HL-60 (cell line): Measurements from ENCODE around the gene MYL7.

Experiments used
- DNase-seq, 2 experiments: peaks; one replicate each; pipeline ENCODE4 v3.0.0-alpha.2; 2010 to 2020; ENCODE audit warnings: low read depth in 1 of 2, low spot score in 1 of 2
- H3K27ac ChIP-seq: fragments of 250-450 bp; sonication (Bioruptor Pico); replicated peaks from 2 replicates; pipeline ENCODE4 v1.5.1; 2020; ENCODE audit warnings: mild to moderate bottlenecking, moderate library complexity
- H3K27me3 ChIP-seq: fragments of 250-450 bp; sonication (Bioruptor Pico); 2 replicates; pipeline ENCODE4 v1.5.1; 2021; ENCODE audit warnings: mild to moderate bottlenecking, moderate library complexity; ENCODE audit not compliant: insufficient read depth, poor library complexity, severe bottlenecking
- H3K4me3 ChIP-seq: replicated peaks from 2 replicates; pipeline ENCODE4 v1.5.1; 2011; ENCODE audit warnings: mild to moderate bottlenecking, control low read depth, low read length; ENCODE audit not compliant: insufficient read depth
- GABPA ChIP-seq: IDR thresholded peaks from 2 replicates; pipeline ENCODE4 v1.6.1; 2012; ENCODE audit warnings: low read depth
- POLR2AphosphoS5 ChIP-seq: IDR thresholded peaks from 2 replicates; pipeline ENCODE4 v1.6.1; 2012; ENCODE audit warnings: low read depth
- REST ChIP-seq: IDR thresholded peaks from 2 replicates; pipeline ENCODE4 v1.6.1; 2012; ENCODE audit warnings: low read depth; ENCODE audit not compliant: insufficient replicate concordance
- SPI1 ChIP-seq: IDR thresholded peaks from 2 replicates; pipeline ENCODE4 v1.6.1; 2012; ENCODE audit warnings: low read depth, mild to moderate bottlenecking, borderline replicate concordance
- TF ChIP-seq, protein P1 (sequence below): IDR thresholded peaks from one replicate; pipeline ENCODE4 v1.5.1; 2011; ENCODE audit warnings: low read length, control low read depth, inconsistent platforms; ENCODE audit not compliant: insufficient read depth

Gene MYL7

DNA sequence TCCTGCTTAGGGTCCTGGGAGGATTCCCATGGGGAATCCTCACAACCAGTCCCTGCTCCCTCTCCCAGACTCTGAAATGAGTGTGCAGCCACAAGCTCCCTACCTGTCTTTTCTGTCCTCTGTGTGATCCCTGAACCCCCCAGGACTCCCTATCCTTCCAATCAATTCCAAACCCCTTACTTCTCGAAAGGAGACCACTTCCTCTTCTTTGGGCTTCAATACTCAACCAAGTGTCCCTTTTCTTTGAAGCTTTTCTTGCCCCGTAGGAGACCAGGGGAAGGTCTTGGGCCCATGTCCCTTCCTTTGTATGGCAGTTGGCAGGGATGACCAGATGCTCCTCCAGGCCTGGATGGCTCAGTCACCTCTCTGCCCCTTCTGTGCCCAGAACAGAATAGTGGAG lies 35.3 kb downstream of the MYL7 start:
- Histone ChIP-seq H3K4me3 (no peak overlapping the region), H3K27ac (no peak overlapping the region), H3K27me3 (peaks cover 6% of the 10 kb centered on the region)
- TF ChIP-seq SPI1: peak; percentile 74
- TF ChIP-seq POLR2AphosphoS5: no peak
- no peak for DNase-seq

DNA sequence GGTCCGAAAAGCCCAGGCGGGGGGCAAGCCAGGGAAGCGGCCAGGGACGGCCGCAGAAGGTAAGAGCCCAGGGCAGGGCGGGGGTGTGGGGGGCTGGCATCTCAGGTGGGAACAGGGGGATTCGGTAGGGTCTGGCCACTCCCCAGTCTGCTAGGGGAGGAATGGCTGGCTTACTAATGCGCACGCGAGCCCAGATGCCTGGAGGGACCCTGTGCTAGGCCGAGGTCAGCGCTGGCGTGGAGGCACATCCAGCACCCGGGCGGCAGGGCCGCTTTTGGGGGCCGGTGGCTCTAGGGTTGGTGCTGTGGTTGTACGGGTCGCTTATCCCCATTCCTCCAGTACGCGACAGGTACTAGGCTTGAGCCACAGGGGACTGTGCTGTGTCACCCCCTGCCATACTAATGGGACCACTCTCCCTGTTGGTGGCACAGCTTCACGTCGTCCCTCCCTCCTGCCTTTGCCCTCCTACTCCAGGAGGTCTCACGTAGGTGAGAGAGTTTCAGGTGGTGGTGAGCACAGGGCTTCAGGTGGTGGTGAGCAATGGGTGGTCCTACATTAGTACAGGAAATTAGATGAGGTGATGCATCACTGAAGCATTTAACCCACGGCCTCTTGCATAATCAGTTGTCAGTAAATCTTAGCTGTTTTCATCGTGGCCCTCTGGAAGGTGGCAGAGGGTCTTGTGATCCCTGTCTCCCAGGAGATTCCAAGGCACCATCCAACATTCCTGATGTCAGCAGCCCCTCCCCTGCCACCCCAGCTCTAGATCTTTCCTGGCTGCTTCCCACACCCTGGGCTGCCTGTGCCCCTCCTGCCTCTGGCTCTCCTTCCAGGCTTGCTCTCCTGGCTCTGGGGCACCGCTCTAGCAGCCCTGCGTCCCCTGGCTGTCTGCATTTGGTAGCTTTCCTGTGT lies 36.0 kb downstream of the MYL7 start:
- Histone ChIP-seq H3K27me3 (peaks cover 6% of the 10 kb centered on the region), H3K4me3 (no peak overlapping the region), H3K27ac (no peak overlapping the region)
- TF ChIP-seq, protein P1, sequence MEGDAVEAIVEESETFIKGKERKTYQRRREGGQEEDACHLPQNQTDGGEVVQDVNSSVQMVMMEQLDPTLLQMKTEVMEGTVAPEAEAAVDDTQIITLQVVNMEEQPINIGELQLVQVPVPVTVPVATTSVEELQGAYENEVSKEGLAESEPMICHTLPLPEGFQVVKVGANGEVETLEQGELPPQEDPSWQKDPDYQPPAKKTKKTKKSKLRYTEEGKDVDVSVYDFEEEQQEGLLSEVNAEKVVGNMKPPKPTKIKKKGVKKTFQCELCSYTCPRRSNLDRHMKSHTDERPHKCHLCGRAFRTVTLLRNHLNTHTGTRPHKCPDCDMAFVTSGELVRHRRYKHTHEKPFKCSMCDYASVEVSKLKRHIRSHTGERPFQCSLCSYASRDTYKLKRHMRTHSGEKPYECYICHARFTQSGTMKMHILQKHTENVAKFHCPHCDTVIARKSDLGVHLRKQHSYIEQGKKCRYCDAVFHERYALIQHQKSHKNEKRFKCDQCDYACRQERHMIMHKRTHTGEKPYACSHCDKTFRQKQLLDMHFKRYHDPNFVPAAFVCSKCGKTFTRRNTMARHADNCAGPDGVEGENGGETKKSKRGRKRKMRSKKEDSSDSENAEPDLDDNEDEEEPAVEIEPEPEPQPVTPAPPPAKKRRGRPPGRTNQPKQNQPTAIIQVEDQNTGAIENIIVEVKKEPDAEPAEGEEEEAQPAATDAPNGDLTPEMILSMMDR: no peak
- TF ChIP-seq SPI1 (no peak), REST (no peak), GABPA (no peak), POLR2AphosphoS5 (no peak)
- DNase-seq: no peak

DNA sequence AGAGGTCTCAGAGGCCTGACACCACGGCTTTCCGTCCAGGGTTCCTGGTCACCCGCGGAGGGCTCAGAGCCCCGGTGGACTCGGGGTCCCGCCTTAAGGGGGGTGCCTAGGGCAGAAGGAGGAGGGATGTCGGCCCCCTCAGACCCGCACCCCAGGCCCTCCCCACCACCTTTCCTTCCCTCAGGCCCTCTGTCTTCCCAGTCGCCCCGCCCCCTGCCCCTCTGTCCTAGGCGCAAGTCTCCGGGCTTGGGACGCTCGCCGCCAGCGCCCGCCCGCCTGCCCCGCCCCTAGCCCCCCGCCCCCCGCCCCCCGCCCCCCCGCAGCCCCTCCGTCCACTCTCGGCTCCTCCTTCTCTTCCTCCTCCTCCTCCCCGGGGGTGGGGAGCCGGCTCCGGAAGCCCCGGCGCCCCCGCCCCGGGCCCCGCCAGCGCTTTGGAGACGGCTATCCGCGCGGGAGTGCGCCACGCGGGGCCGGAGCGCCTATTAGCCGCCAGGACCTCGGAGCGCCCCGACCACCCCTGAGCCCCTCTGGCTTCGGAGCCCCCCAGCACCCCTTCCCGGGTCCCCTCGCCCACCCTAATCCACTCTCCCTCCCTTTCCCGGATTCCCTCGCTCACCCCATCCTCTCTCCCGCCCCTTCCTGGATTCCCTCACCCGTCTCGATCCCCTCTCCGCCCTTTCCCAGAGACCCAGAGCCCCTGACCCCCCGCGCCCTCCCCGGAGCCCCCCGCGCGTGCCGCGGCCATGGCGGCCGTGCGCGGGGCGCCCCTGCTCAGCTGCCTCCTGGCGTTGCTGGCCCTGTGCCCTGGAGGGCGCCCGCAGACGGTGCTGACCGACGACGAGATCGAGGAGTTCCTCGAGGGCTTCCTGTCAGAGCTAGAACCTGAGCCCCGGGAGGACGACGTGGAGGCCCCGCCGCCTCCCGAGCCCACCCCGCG lies 36.9 kb downstream of the MYL7 start, which contains the start of gene AEBP1:
Gene AEBP1, plus strand, starts transcription at position 423 of the 937 bp plus-strand sequence. Its CDS starts 321 bp downstream, at position 744.
- Histone ChIP-seq H3K27me3 (peaks cover 6% of the 10 kb centered on the region), H3K4me3 (no peak within 1 kb of the TSS), H3K27ac (no peak within 1 kb of the TSS)
- no peak for DNase-seq
- TF ChIP-seq, protein P1: no peak
- TF ChIP-seq GABPA (no peak), POLR2AphosphoS5 (no peak), REST (no peak), SPI1 (no peak)

DNA sequence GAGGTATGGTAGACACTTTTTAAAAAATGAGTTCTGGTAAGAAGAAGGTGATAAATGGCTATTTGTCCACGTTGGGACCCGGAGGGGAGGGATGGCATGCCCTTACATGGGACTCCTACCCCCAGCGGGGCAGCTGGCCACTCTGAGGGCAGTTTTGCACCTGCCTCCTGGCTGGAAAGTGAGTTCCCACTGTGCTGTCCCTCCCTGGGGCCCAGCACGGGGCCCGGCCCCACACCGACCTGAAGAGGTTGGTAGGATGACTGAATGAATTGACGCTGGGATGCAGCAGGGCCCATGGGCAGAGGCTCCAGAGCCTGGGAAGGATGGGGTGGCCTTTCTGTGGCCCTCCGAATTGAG lies 37.6 kb downstream of the MYL7 start:
- H3K27ac ChIP-seq: no peak overlapping the region
- H3K27me3 ChIP-seq: peaks cover 6% of the 10 kb centered on the region
- no peak overlapping the region for H3K4me3 ChIP-seq
- no peak for TF ChIP-seq POLR2AphosphoS5
- TF ChIP-seq, protein P1: no peak
- no peak for TF ChIP-seq GABPA
- no peak for TF ChIP-seq REST
- no peak for DNase-seq
